Neural cell (in vitro differentiated cells): ENCODE measurements around the gene MTERF2. TPM values are rescaled to one million over a fixed set of nuclear protein-coding genes. Genes with fewer than 3 reads are reported as not detected.

ENCODE experiments used
- H2AFZ ChIP-seq: fragments of 200-600, 300-800 bp; sonication (generic), shearing (Covaris generic); 2 replicates; pipeline ENCODE4 v1.6.0; 2014; ENCODE audit warnings: low read depth, mild to moderate bottlenecking, antibody characterized with exemption, low read length, moderate library complexity
- H3F3A ChIP-seq: fragments of 200-600 bp; shearing (Covaris generic); 2 replicates; pipeline ENCODE4 v1.6.1; 2016; ENCODE audit warnings: mild to moderate bottlenecking, moderate library complexity, mixed read lengths, antibody characterized with exemption, low read length; ENCODE audit not compliant: insufficient read depth, poor library complexity, severe bottlenecking
- H3K27ac ChIP-seq: fragments of 200-600, 300-800 bp; sonication (generic), shearing (Covaris generic); 2 replicates; pipeline ENCODE4 v1.5.1; 2014; ENCODE audit warnings: mild to moderate bottlenecking, low read length, moderate library complexity
- H3K27me3 ChIP-seq: fragments of 300-800, 200-600 bp; sonication (generic), shearing (Covaris generic); 2 replicates; pipeline ENCODE4 v1.6.0; 2014; ENCODE audit warnings: mild to moderate bottlenecking, low read depth, low read length, moderate library complexity; ENCODE audit not compliant: insufficient read depth
- H3K36me3 ChIP-seq: fragments of 300-800, 200-600 bp; sonication (generic), shearing (Covaris generic); 2 replicates; pipeline ENCODE4 v1.5.1; 2014; ENCODE audit warnings: mild to moderate bottlenecking, antibody characterized with exemption, low read length, moderate library complexity; ENCODE audit not compliant: insufficient read depth
- H3K4me2 ChIP-seq: fragments of 300-800, 200-600 bp; sonication (generic), shearing (Covaris generic); 2 replicates; pipeline ENCODE4 v1.6.0; 2014; ENCODE audit warnings: mild to moderate bottlenecking, low read length
- H3K4me3 ChIP-seq: fragments of 300-800, 200-600 bp; sonication (generic), shearing (Covaris generic); 2 replicates; pipeline ENCODE4 v1.5.1; 2014; ENCODE audit warnings: mild to moderate bottlenecking, low read length, moderate library complexity
- H3K79me2 ChIP-seq: fragments of 200-600 bp; shearing (Covaris generic); replicated peaks from 2 replicates; pipeline ENCODE4 v1.6.0; 2014; ENCODE audit warnings: mild to moderate bottlenecking, low read length, moderate library complexity; ENCODE audit not compliant: insufficient read depth
- H3K9ac ChIP-seq: fragments of 300-800, 200-600 bp; sonication (generic), shearing (Covaris generic); 2 replicates; pipeline ENCODE4 v1.6.1; 2016; ENCODE audit warnings: mild to moderate bottlenecking, low read length, mixed read lengths
- H3K9me2 ChIP-seq: fragments of 200-600 bp; shearing (Covaris generic); 2 replicates; pipeline ENCODE4 v1.6.1; 2016; ENCODE audit warnings: mild to moderate bottlenecking, low read length, mixed read lengths; ENCODE audit not compliant: insufficient read depth
- H3K9me3 ChIP-seq: fragments of 200-600, 300-800 bp; sonication (generic), shearing (Covaris generic); 2 replicates; pipeline ENCODE4 v1.6.1; 2016; ENCODE audit warnings: mild to moderate bottlenecking, mixed run types, low read length, moderate library complexity, mixed read lengths
- H4K20me1 ChIP-seq: fragments of 200-600 bp; shearing (Covaris generic); 2 replicates; pipeline ENCODE4 v1.6.1; 2016; ENCODE audit warnings: mild to moderate bottlenecking, mixed run types; ENCODE audit not compliant: insufficient read depth
- EP300 ChIP-seq: fragments of 450-650 bp; conservative IDR thresholded peaks from 2 replicates; pipeline ENCODE4 v1.6.1; 2014; ENCODE audit warnings: antibody characterized with exemption, mild to moderate bottlenecking, moderate library complexity; ENCODE audit not compliant: poor library complexity, severe bottlenecking
- EZH2 ChIP-seq: fragments of 200-600, 300-800 bp; shearing (Covaris generic), sonication (generic); IDR thresholded peaks from 2 replicates; pipeline ENCODE4 v1.6.1; 2014; ENCODE audit warnings: antibody characterized with exemption, low read length, borderline replicate concordance, mild to moderate bottlenecking; ENCODE audit not compliant: insufficient read depth, poor library complexity, severe bottlenecking
- MXI1 ChIP-seq: fragments of 450-650 bp; conservative IDR thresholded peaks from 2 replicates; pipeline ENCODE4 v1.6.1; 2014; ENCODE audit warnings: antibody characterized with exemption, mild to moderate bottlenecking; ENCODE audit not compliant: poor library complexity, severe bottlenecking
- POLR2AphosphoS5 ChIP-seq: IDR thresholded peaks from 2 replicates; pipeline ENCODE4 v1.6.1; 2012
- RAD21 ChIP-seq: fragments of 450-650 bp; conservative IDR thresholded peaks from 2 replicates; pipeline ENCODE4 v1.6.1; 2014; ENCODE audit warnings: antibody characterized with exemption, mild to moderate bottlenecking, moderate library complexity
- REST ChIP-seq: IDR thresholded peaks from 2 replicates; pipeline ENCODE4 v1.6.1; 2012; ENCODE audit warnings: borderline replicate concordance
- SMC3 ChIP-seq: fragments of 450-650 bp; conservative IDR thresholded peaks from 2 replicates; pipeline ENCODE4 v1.6.1; 2014; ENCODE audit warnings: antibody characterized with exemption, mild to moderate bottlenecking, moderate library complexity; ENCODE audit not compliant: poor library complexity
- TAF1 ChIP-seq: IDR thresholded peaks from 2 replicates; pipeline ENCODE4 v1.6.1; 2012; ENCODE audit warnings: low read depth
- polyA plus RNA-seq: library from polyadenylated mRNA; depleted of rRNA; stranded (reverse); fragments of >200 nt; gene quantifications from 2 replicates; pipeline ENCODE4 v1.2.3, GENCODE V29; 2014
- TF ChIP-seq, protein P1 (sequence below): fragments of 450-650 bp; IDR thresholded peaks from 2 replicates; pipeline ENCODE4 v1.5.1; 2014; ENCODE audit warnings: antibody characterized with exemption, mild to moderate bottlenecking, moderate library complexity; ENCODE audit not compliant: poor library complexity, severe bottlenecking

Gene MTERF2
- polyA plus RNA-seq, 1 donor from 2014 or later, result 47.8 TPM

DNA sequence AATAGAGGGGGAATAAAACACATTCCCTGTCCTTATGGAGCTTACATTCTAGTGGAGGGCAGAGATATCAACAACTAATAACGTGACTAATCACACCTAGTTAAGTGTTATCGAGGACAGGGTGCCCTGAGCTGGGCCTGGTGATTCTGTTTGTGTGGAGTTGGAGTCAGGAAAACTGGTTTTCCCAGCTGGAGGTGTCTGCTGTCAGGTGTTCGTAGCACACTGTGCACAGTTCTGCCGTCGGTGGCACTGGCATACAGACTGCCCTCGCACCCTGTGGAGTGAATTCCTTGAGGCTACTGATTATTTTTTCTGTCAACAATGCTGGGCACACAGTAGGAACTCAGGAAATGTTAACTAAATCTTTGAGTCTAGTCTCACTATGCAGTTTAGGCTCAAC, 900 bp upstream of the MTERF2 start:
- H3K36me3 ChIP-seq, result peaks cover 4% of the 10 kb centered on the region
- TF ChIP-seq EP300 (no peak), TAF1 (no peak), MXI1 (no peak), EZH2 (no peak), POLR2AphosphoS5 (no peak)
- TF ChIP-seq, protein P1, sequence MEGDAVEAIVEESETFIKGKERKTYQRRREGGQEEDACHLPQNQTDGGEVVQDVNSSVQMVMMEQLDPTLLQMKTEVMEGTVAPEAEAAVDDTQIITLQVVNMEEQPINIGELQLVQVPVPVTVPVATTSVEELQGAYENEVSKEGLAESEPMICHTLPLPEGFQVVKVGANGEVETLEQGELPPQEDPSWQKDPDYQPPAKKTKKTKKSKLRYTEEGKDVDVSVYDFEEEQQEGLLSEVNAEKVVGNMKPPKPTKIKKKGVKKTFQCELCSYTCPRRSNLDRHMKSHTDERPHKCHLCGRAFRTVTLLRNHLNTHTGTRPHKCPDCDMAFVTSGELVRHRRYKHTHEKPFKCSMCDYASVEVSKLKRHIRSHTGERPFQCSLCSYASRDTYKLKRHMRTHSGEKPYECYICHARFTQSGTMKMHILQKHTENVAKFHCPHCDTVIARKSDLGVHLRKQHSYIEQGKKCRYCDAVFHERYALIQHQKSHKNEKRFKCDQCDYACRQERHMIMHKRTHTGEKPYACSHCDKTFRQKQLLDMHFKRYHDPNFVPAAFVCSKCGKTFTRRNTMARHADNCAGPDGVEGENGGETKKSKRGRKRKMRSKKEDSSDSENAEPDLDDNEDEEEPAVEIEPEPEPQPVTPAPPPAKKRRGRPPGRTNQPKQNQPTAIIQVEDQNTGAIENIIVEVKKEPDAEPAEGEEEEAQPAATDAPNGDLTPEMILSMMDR, result no peak
- peak overlapping the region; percentile 97 for H3K4me3 ChIP-seq
- H3F3A ChIP-seq, result no peaks in the 10 kb centered on the region
- H3K9me3 ChIP-seq, result no peaks in the 10 kb centered on the region
- H3K27me3 ChIP-seq, result no peaks in the 10 kb centered on the region
- no peaks in the 10 kb centered on the region for H3K9me2 ChIP-seq
- H3K27ac ChIP-seq, result no peak overlapping the region
- H3K9ac ChIP-seq, result no peak overlapping the region
- H4K20me1 ChIP-seq, result no peaks in the 10 kb centered on the region
- H3K4me2 ChIP-seq, result no peak overlapping the region
- no peaks in the 10 kb centered on the region for H3K79me2 ChIP-seq
- H2AFZ ChIP-seq, result no peak overlapping the region

GRCh38 chr12:106986135-106986534, 811 bp downstream of the MTERF2 start:
- TF ChIP-seq EZH2, result no peak
- TF ChIP-seq RAD21, result no peak
- no peak for TF ChIP-seq TAF1
- TF ChIP-seq, protein P1, result no peak
- TF ChIP-seq REST, result no peak
- TF ChIP-seq POLR2AphosphoS5, result no peak
- no peak for TF ChIP-seq SMC3
- no peak for TF ChIP-seq MXI1
- no peak for TF ChIP-seq EP300
- Histone ChIP-seq H3K9me3 (no peaks in the 10 kb centered on the region), H3K9me2 (no peaks in the 10 kb centered on the region), H2AFZ (peak overlapping the region; percentile 92), H3K27ac (peak overlapping the region; percentile 63), H3K79me2 (no peaks in the 10 kb centered on the region), H3F3A (no peaks in the 10 kb centered on the region), H4K20me1 (no peaks in the 10 kb centered on the region), H3K9ac (peak overlapping the region; percentile 77), H3K4me3 (peak overlapping the region; percentile 97), H3K36me3 (peaks cover 4% of the 10 kb centered on the region), H3K4me2 (peak overlapping the region; percentile 90), H3K27me3 (no peaks in the 10 kb centered on the region)
